Gastrocnemius medialis (tissue), 4 donors: ENCODE results near the gene SHC3. TPM values are rescaled to one million over a fixed set of nuclear protein-coding genes. Genes with fewer than 3 reads are reported as not detected.

ENCODE experiments used
- ATAC-seq, 2 donors: fragments of 150-250 bp; one replicate each; pipeline ENCODE4 v1.9.1; 2016
- DNase-seq, 2 donors: peaks; one replicate each; pipeline ENCODE4 v3.0.0-alpha.2; 2019
- H3K27ac ChIP-seq, 4 donors: fragments of 200-600 bp; sonication (generic); 1 replicate in 1 of 4; 2 replicates in 3 of 4; pipeline ENCODE4 v1.5.1; 2016 to 2018; ENCODE audit warnings: mild to moderate bottlenecking in 2 of 4, moderate library complexity in 1 of 4
- H3K27me3 ChIP-seq, 3 donors: fragments of 200-600 bp; sonication (generic) in 2 of 3; 1 replicate in 1 of 3; 2 replicates in 2 of 3; pipeline versions ENCODE4 v1.5.1 to v1.6.0; 2016 to 2019; ENCODE audit warnings: mild to moderate bottlenecking in 1 of 3, moderate library complexity in 1 of 3
- H3K36me3 ChIP-seq, 2 donors: fragments of 200-600 bp; sonication (generic) in 1 of 2; one replicate each; pipeline ENCODE4 v1.5.1; 2017 to 2018
- H3K4me1 ChIP-seq, 2 donors: fragments of 200-600 bp; sonication (generic) in 1 of 2; one replicate each; pipeline ENCODE4 v1.5.1; 2016 to 2017; ENCODE audit warnings: mild to moderate bottlenecking in 2 of 2
- H3K4me3 ChIP-seq, 4 donors: fragments of 200-600 bp; sonication (generic) in 3 of 4; 1 replicate in 1 of 4; 2 replicates in 3 of 4; pipeline ENCODE4 v1.5.1; 2016 to 2019; ENCODE audit warnings: mild to moderate bottlenecking in 2 of 4
- H3K9me3 ChIP-seq, 3 donors: fragments of 200-600 bp; sonication (generic) in 2 of 3; 1 replicate in 1 of 3; 2 replicates in 2 of 3; pipeline ENCODE4 v1.5.1; 2016 to 2019
- CTCF ChIP-seq, 5 experiments: fragments of 450-650 bp in 3 of 5; fragments of 200-600 bp in 2 of 5; sonication (generic) in 2 of 5; IDR thresholded peaks in 4 of 5; conservative IDR thresholded peaks in 1 of 5; 1 replicate in 4 of 5; 2 replicates in 1 of 5; pipeline ENCODE4 v1.5.1; 2016 to 2019; ENCODE audit warnings: antibody characterized with exemption in 5 of 5, mild to moderate bottlenecking in 3 of 5, moderate library complexity in 3 of 5
- POLR2A ChIP-seq, 2 donors: fragments of 450-650 bp; IDR thresholded peaks; one replicate each; pipeline ENCODE4 v1.6.1; 2017; ENCODE audit warnings: antibody characterized with exemption in 2 of 2, mild to moderate bottlenecking in 2 of 2, moderate library complexity in 2 of 2
- in situ Hi-C, 4 donors: fragments of 200-750 bp; cut with MboI; loops; one replicate each; pipeline versions ENCODE4 v1.15.0 to v1.8.0; 2017; ENCODE audit warnings: low sequenced_read_pairs in 4 of 4
- intact Hi-C: fragments of 100-400 bp; cut with DNase I; formaldehyde crosslinking; loops from one replicate; pipeline ENCODE4 v1.15.1; 2023; ENCODE audit warnings: low total_unique reads
- total RNA-seq, 4 donors: library from RNA; depleted of rRNA; stranded (reverse); fragments of >200 nt; gene quantifications; one replicate each; pipeline versions ENCODE4 v1.1.0 to v1.2.3, GENCODE V29; 2016

SHC3 gene
- total RNA-seq, 4 donors from 2014 or later, result 0.09 to 0.29 (median 0.15) TPM; not detected in 1

GRCh38 chr9:89073397-89073796 is 105.2 kb downstream of the SHC3 start:
- no peaks in the 10 kb centered on the region for H3K9me3 ChIP-seq
- H3K36me3 ChIP-seq, result no peaks in the 10 kb centered on the region
- TF ChIP-seq POLR2A (IDR thresholded peaks at IDR 0.05) (no peak), CTCF (IDR thresholded peaks at IDR 0.05 in 4 of 5, conservative IDR thresholded peaks at IDR 0.05 in 1 of 5) (no peak)
- intact Hi-C loops, result no loop called here
- H3K4me1 ChIP-seq, result no peaks in the 10 kb centered on the region
- ATAC-seq, result no peak
- no peak for DNase-seq
- no peak overlapping the region for H3K27ac ChIP-seq
- no peaks in the 10 kb centered on the region for H3K27me3 ChIP-seq
- in situ Hi-C loops, result no loop called here
- no peak overlapping the region for H3K4me3 ChIP-seq

GRCh38 chr9:89071591-89071990 is 107.0 kb downstream of the SHC3 start:
- ATAC-seq (no peak), DNase-seq (no peak)
- TF ChIP-seq CTCF (IDR thresholded peaks at IDR 0.05 in 4 of 5, conservative IDR thresholded peaks at IDR 0.05 in 1 of 5) (no peak), POLR2A (IDR thresholded peaks at IDR 0.05) (no peak)
- no peaks in the 10 kb centered on the region for H3K36me3 ChIP-seq
- H3K4me3 ChIP-seq, result no peak overlapping the region
- intact Hi-C loops, result no loop called here
- no peak overlapping the region for H3K27ac ChIP-seq
- no peaks in the 10 kb centered on the region for H3K4me1 ChIP-seq
- no peaks in the 10 kb centered on the region for H3K9me3 ChIP-seq
- no peaks in the 10 kb centered on the region for H3K27me3 ChIP-seq
- in situ Hi-C loops, result no loop called here

GRCh38 chr9:89066835-89067234 is 111.8 kb downstream of the SHC3 start:
- Histone ChIP-seq H3K27ac (no peak overlapping the region), H3K27me3 (no peaks in the 10 kb centered on the region), H3K4me3 (no peak overlapping the region), H3K4me1 (no peaks in the 10 kb centered on the region), H3K9me3 (no peaks in the 10 kb centered on the region), H3K36me3 (no peaks in the 10 kb centered on the region)
- TF ChIP-seq CTCF (IDR thresholded peaks at IDR 0.05 in 4 of 5, conservative IDR thresholded peaks at IDR 0.05 in 1 of 5) (no peak), POLR2A (IDR thresholded peaks at IDR 0.05) (no peak)
- ATAC-seq (no peak), DNase-seq (no peak)
- in situ Hi-C loops, result no loop called here
- intact Hi-C loops, result no loop called here

GRCh38 chr9:89065921-89066320 is 112.7 kb downstream of the SHC3 start:
- no peak for DNase-seq
- H3K27ac ChIP-seq, result no peak overlapping the region
- no peaks in the 10 kb centered on the region for H3K4me1 ChIP-seq
- no peak for TF ChIP-seq POLR2A (IDR thresholded peaks at IDR 0.05)
- TF ChIP-seq CTCF (IDR thresholded peaks at IDR 0.05 in 4 of 5, conservative IDR thresholded peaks at IDR 0.05 in 1 of 5), result no peak
- H3K27me3 ChIP-seq, result no peaks in the 10 kb centered on the region
- H3K36me3 ChIP-seq, result no peaks in the 10 kb centered on the region
- in situ Hi-C loops (no loop called here), intact Hi-C loops (no loop called here)
- H3K9me3 ChIP-seq, result no peaks in the 10 kb centered on the region
- no peak for ATAC-seq
- H3K4me3 ChIP-seq, result no peak overlapping the region

GRCh38 chr9:89060790-89061189 is 117.8 kb downstream of the SHC3 start:
- TF ChIP-seq CTCF (IDR thresholded peaks at IDR 0.05 in 4 of 5, conservative IDR thresholded peaks at IDR 0.05 in 1 of 5), result no peak
- no peak for TF ChIP-seq POLR2A (IDR thresholded peaks at IDR 0.05)
- Histone ChIP-seq H3K4me1 (no peaks in the 10 kb centered on the region), H3K27ac (no peak overlapping the region), H3K9me3 (no peaks in the 10 kb centered on the region), H3K36me3 (no peaks in the 10 kb centered on the region), H3K27me3 (no peaks in the 10 kb centered on the region), H3K4me3 (no peak overlapping the region)
- intact Hi-C loops, result no loop called here
- DNase-seq (no peak), ATAC-seq (no peak)
- in situ Hi-C loops, result no loop called here
